ENCODE measurements around the gene SMPD3. TPM values are rescaled to one million over a fixed set of nuclear protein-coding genes. Genes with fewer than 3 reads are reported as not detected.

SMPD3 gene
- total RNA-seq, 1 experiment from 2014 or later, result 0.70 TPM

GRCh38 chr16:68356249-68356918 lies 91.9 kb downstream of the SMPD3 start:
- 0 out of 4 replicates have a peak, but pooled peaks cover 0 to 5% of the 10 kb centered on the region in 2 experiments for H3K4me1 Mint-ChIP-seq
- TF ChIP-seq, protein P1, sequence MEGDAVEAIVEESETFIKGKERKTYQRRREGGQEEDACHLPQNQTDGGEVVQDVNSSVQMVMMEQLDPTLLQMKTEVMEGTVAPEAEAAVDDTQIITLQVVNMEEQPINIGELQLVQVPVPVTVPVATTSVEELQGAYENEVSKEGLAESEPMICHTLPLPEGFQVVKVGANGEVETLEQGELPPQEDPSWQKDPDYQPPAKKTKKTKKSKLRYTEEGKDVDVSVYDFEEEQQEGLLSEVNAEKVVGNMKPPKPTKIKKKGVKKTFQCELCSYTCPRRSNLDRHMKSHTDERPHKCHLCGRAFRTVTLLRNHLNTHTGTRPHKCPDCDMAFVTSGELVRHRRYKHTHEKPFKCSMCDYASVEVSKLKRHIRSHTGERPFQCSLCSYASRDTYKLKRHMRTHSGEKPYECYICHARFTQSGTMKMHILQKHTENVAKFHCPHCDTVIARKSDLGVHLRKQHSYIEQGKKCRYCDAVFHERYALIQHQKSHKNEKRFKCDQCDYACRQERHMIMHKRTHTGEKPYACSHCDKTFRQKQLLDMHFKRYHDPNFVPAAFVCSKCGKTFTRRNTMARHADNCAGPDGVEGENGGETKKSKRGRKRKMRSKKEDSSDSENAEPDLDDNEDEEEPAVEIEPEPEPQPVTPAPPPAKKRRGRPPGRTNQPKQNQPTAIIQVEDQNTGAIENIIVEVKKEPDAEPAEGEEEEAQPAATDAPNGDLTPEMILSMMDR (conservative IDR thresholded peaks at IDR 0.05), result no peak
- no peak overlapping the region for H4K5ac ChIP-seq (ENCODE audit: insufficient read length, low read depth, low read length)

More at GRCh38 chr16:68356249-68356918, 91.9 kb downstream of the SMPD3 start:
- Histone ChIP-seq H4K91ac (ENCODE audit: insufficient read length, low read depth, low read length) (no peak overlapping the region), H3K18ac (ENCODE audit: insufficient read length, low read depth, low read length) (no peak overlapping the region), H3K4me2 (ENCODE audit: insufficient read depth, insufficient read length, low read length) (no peak overlapping the region), H2AFZ (ENCODE audit: low read length) (no peak overlapping the region), H3K79me1 (ENCODE audit: insufficient read depth, low read depth, low read length, poor library complexity, severe bottlenecking) (no peaks in the 10 kb centered on the region), H3K56ac (ENCODE audit: insufficient read length, low read depth, low read length) (no peak overlapping the region), H3K27me3 (ENCODE audit: insufficient read depth, low read length) (no peaks in the 10 kb centered on the region), H2BK12ac (ENCODE audit: insufficient read length, low read depth, low read length) (no peak overlapping the region), H3K9ac (ENCODE audit: extremely low read depth, insufficient read length, low read length) (no peak overlapping the region), H3K14ac (ENCODE audit: insufficient read depth, low read length) (no peak overlapping the region), H2AK5ac (ENCODE audit: insufficient read length, low read length) (no peak overlapping the region), H3K4ac (ENCODE audit: low read depth, low read length) (no peak overlapping the region), H2BK120ac (ENCODE audit: low read depth, low read length, poor library complexity, severe bottlenecking) (no peak overlapping the region), H2BK15ac (ENCODE audit: low read depth, low read length) (no peak overlapping the region), H2BK20ac (ENCODE audit: low read depth, low read length, poor library complexity, severe bottlenecking) (no peak overlapping the region), H3K4me1 (ENCODE audit: insufficient read depth, low read length) (no peaks in the 10 kb centered on the region), H4K20me1 (ENCODE audit: control insufficient read depth, insufficient read depth, insufficient read length) (no peaks in the 10 kb centered on the region), H3K23me2 (ENCODE audit: insufficient read length, low read depth, low read length, poor library complexity, severe bottlenecking) (no peaks in the 10 kb centered on the region), H3K79me2 (ENCODE audit: insufficient read depth, low read length) (no peaks in the 10 kb centered on the region), H3T11ph (ENCODE audit: low read length) (no peak overlapping the region), H3K27ac (ENCODE audit: insufficient read length, low read depth, low read length) (no peak overlapping the region), H3K9me3 (ENCODE audit: control insufficient read depth, low read depth, low read length) (no peaks in the 10 kb centered on the region), H2BK5ac (ENCODE audit: insufficient read length, low read length) (no peak overlapping the region), H3K23ac (ENCODE audit: insufficient read length, low read depth, low read length) (no peak overlapping the region), H4K8ac (replicated peaks; ENCODE audit: insufficient read length, low read depth, low read length) (no peak overlapping the region)
- WGBS (ENCODE audit: extremely low coverage, insufficient read length, low lambda C conversion rate), result no CpG with 5 or more reads among the region's 28 CpGs
- Mint-ChIP-seq H3K4me3 (no peak overlapping the region), H3K9me3 (no peaks in the 10 kb centered on the region), H3K27me3 (ENCODE audit: low read depth) (no peaks in the 10 kb centered on the region), H3K36me3 (ENCODE audit: insufficient read depth in 1 of 3, low read depth in 3 of 3) (peaks cover 9 to 51% (median 50%) of the 10 kb centered on the region in 3 experiments; a peak in 6 of 7 replicates), H3K27ac (no peak overlapping the region)
- DNase-seq, result no peak
